ENCODE data around the gene EYA2. TPM values are rescaled to one million over a fixed set of nuclear protein-coding genes. Genes with fewer than 3 reads are reported as not detected.

Gene EYA2
- total and polyA plus RNA-seq, 2 donors (not counting 3 experiments of a cell fraction or from before 2014, with no cell fraction given): not detected

- Histone ChIP-seq H3K27ac (ENCODE audit: insufficient read depth, low read depth, low read length) (no peak overlapping the region), H2AFZ (ENCODE audit: low read depth, low read length) (no peak overlapping the region), H3K4me3 (replicated peaks in 1 of 3; ENCODE audit: insufficient read depth in 1 of 3, low read depth in 1 of 3, low read length in 3 of 3) (no peak overlapping the region), H3K27me3 (ENCODE audit: control insufficient read depth in 2 of 2, insufficient read depth in 2 of 2, low read length in 2 of 2) (no peaks in the 10 kb centered on the region), H3K36me3 (ENCODE audit: control insufficient read depth in 2 of 2, extremely low read depth in 1 of 2, insufficient read depth in 2 of 2, low read length in 2 of 2) (no peaks in the 10 kb centered on the region), H3K9ac (replicated peaks; ENCODE audit: extremely low read depth, insufficient read depth, low read length) (no peak overlapping the region), H3K4me2 (ENCODE audit: insufficient read depth, low read length) (no peak overlapping the region), H3K9me3 (replicated peaks; ENCODE audit: control insufficient read depth, insufficient read depth, low read length) (no peaks in the 10 kb centered on the region), H3K4me1 (ENCODE audit: control insufficient read depth, extremely low read depth, insufficient read depth, low read length) (no peaks in the 10 kb centered on the region), H3K79me2 (ENCODE audit: control insufficient read depth, insufficient read depth, low read length) (no peaks in the 10 kb centered on the region), H4K20me1 (replicated peaks; ENCODE audit: control insufficient read depth, extremely low read depth, insufficient read depth, low read length) (no peaks in the 10 kb centered on the region), H3K9me1 (replicated peaks; ENCODE audit: control insufficient read depth, extremely low read depth, insufficient read depth, low read length) (no peaks in the 10 kb centered on the region)
- FAIRE-seq: no peak
- dilution Hi-C loops (cut with MboI; ENCODE audit: extremely low pct_ligation_motif_present, low sequenced_read_pairs) (no loop called here), intact Hi-C loops (cut with micrococcal nuclease) (no loop called here)
- POLR2A ChIA-PET: no interaction called here
- TF ChIP-seq MYC (IDR thresholded peaks at IDR 0.05; ENCODE audit: low read depth, low read length): no peak
- no peak for TF ChIP-seq GATA2 (IDR thresholded peaks at IDR 0.05; ENCODE audit: insufficient read depth, insufficient read length, low read depth, low read length)
- TF ChIP-seq POLR2A (IDR thresholded peaks at IDR 0.05; ENCODE audit: low read depth, low read length): no peak
- TF ChIP-seq, protein P1, sequence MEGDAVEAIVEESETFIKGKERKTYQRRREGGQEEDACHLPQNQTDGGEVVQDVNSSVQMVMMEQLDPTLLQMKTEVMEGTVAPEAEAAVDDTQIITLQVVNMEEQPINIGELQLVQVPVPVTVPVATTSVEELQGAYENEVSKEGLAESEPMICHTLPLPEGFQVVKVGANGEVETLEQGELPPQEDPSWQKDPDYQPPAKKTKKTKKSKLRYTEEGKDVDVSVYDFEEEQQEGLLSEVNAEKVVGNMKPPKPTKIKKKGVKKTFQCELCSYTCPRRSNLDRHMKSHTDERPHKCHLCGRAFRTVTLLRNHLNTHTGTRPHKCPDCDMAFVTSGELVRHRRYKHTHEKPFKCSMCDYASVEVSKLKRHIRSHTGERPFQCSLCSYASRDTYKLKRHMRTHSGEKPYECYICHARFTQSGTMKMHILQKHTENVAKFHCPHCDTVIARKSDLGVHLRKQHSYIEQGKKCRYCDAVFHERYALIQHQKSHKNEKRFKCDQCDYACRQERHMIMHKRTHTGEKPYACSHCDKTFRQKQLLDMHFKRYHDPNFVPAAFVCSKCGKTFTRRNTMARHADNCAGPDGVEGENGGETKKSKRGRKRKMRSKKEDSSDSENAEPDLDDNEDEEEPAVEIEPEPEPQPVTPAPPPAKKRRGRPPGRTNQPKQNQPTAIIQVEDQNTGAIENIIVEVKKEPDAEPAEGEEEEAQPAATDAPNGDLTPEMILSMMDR (IDR thresholded peaks at IDR 0.05; ENCODE audit: extremely low read depth in 1 of 2, insufficient read depth in 1 of 2, low read depth in 1 of 2, low read length in 2 of 2): no peak
- TF ChIP-seq POLR2AphosphoS5 (IDR thresholded peaks at IDR 0.05; ENCODE audit: insufficient read depth, low read depth, low read length): no peak
- TF ChIP-seq, protein P2, sequence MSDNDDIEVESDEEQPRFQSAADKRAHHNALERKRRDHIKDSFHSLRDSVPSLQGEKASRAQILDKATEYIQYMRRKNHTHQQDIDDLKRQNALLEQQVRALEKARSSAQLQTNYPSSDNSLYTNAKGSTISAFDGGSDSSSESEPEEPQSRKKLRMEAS (IDR thresholded peaks at IDR 0.05; ENCODE audit: insufficient read depth, insufficient read length): no peak
- TF ChIP-seq JUN (IDR thresholded peaks at IDR 0.05; ENCODE audit: borderline replicate concordance, insufficient read depth, insufficient read length, low read depth): no peak
- no peak for TF ChIP-seq EZH2 (IDR thresholded peaks at IDR 0.05; ENCODE audit: borderline replicate concordance, low read depth, low read length, severe bottlenecking)
- TF ChIP-seq FOS (IDR thresholded peaks at IDR 0.05; ENCODE audit: borderline replicate concordance, insufficient read depth, low read length): no peak
- CTCF ChIA-PET: no interaction called here
- no TSS peak for BruUV-seq (replicated peaks)
- no peak for DNase-seq (ENCODE audit: low read depth, low spot score)
Observed at GRCh38 chr20:46940616-46941015, 46.0 kb downstream of the EYA2 start.

All from endothelial cell of umbilical vein (primary cell).